ENCODE results near the gene CLDN24. TPM values are rescaled to one million over a fixed set of nuclear protein-coding genes. Genes with fewer than 3 reads are reported as not detected.
A peak's percentile ranks its signal among the peaks of the same experiment; 100 is the strongest.

CLDN24 gene
- total and polyA plus RNA-seq, 4 donors: not detected

- Histone ChIP-seq H3K4me1 (ENCODE audit: control insufficient read depth in 1 of 2, insufficient read depth in 2 of 2, low read length in 2 of 2) (no peaks in the 10 kb centered on the region), H3K36me3 (ENCODE audit: control insufficient read depth in 1 of 2, insufficient read depth in 2 of 2, low read length in 1 of 2) (no peaks in the 10 kb centered on the region), H3K9me3 (ENCODE audit: control insufficient read depth, low read length) (no peaks in the 10 kb centered on the region), H3K27ac (ENCODE audit: low read depth in 1 of 2, low read length in 2 of 2) (no peak overlapping the region), H3K27me3 (ENCODE audit: control insufficient read depth in 1 of 2, insufficient read depth in 2 of 2, low read length in 1 of 2) (no peaks in the 10 kb centered on the region), H3K4me3 (ENCODE audit: low read length in 2 of 2) (no peak overlapping the region)
- WGBS, 2 donors: 13 to 20% methylated on average over 40 of the region's 40 CpGs
- DNase-seq: no peak
- intact Hi-C loops (cut with DNase I): no loop called here
- ATAC-seq (ENCODE audit: low FRiP score): peak; percentile 40
Measured at GRCh38 chr4:183342541-183343533, 20.6 kb upstream of the CLDN24 start.

DNA sequence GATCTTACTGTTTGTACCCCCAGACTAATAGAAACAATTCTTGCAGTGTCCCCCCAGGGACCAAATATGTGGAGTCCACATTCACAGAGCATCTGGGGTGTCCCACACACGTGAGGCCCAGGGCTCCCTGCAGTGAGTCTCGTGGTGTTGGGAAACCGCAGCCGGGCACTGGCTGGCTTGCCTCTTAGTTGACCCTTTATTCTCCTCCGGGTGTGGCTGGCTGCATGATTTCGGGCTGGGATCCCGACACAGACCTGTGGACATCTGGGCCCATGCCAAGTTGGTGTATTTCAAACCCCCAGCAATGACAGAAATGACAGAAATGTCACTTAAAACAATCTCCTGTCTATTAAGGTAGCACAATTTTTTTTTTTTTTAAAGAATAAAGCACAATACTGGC is 15.6 kb upstream of the CLDN24 start:
- intact Hi-C loops (cut with DNase I): no loop called here
- no peaks in the 10 kb centered on the region for H3K4me1 ChIP-seq (ENCODE audit: control insufficient read depth in 1 of 2, insufficient read depth in 2 of 2, low read length in 2 of 2)
- H3K36me3 ChIP-seq (ENCODE audit: control insufficient read depth in 1 of 2, insufficient read depth in 2 of 2, low read length in 1 of 2): no peaks in the 10 kb centered on the region
- no peak overlapping the region for H3K4me3 ChIP-seq (ENCODE audit: low read length in 2 of 2)
- no peaks in the 10 kb centered on the region for H3K9me3 ChIP-seq (ENCODE audit: control insufficient read depth, low read length)
- ATAC-seq (ENCODE audit: low FRiP score): no peak
- DNase-seq: no peak
- H3K27me3 ChIP-seq (ENCODE audit: control insufficient read depth in 1 of 2, insufficient read depth in 2 of 2, low read length in 1 of 2): no peaks in the 10 kb centered on the region
- no peak overlapping the region for H3K27ac ChIP-seq (ENCODE audit: low read depth in 1 of 2, low read length in 2 of 2)
- WGBS, 2 donors: 83 to 85% methylated on average over 7 of the region's 7 CpGs

DNA sequence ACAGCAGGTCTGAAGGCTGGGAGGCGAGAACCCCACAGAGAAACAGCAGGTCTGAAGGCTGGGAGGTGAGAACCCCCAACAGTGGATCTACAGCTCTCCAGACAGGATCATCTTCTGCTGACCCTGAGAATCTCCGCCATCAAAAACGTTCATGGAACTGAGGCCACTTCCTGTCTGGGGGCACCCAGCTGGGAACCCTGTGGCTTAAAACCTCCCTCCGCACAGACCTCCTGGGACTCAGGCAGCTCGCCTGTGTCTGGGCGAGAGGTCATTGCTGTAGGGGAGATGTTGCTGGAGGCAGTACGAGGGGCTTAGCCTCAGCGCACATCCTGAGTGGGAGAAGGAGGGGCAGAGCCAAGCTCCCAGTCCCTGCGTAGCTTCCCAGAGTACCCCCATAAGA is 15.1 kb upstream of the CLDN24 start:
- Histone ChIP-seq H3K27ac (ENCODE audit: low read depth in 1 of 2, low read length in 2 of 2) (no peak overlapping the region), H3K4me3 (ENCODE audit: low read length in 2 of 2) (no peak overlapping the region), H3K9me3 (ENCODE audit: control insufficient read depth, low read length) (no peaks in the 10 kb centered on the region), H3K27me3 (ENCODE audit: control insufficient read depth in 1 of 2, insufficient read depth in 2 of 2, low read length in 1 of 2) (no peaks in the 10 kb centered on the region), H3K4me1 (ENCODE audit: control insufficient read depth in 1 of 2, insufficient read depth in 2 of 2, low read length in 2 of 2) (no peaks in the 10 kb centered on the region), H3K36me3 (ENCODE audit: control insufficient read depth in 1 of 2, insufficient read depth in 2 of 2, low read length in 1 of 2) (no peaks in the 10 kb centered on the region)
- intact Hi-C loops (cut with DNase I): no loop called here
- ATAC-seq (ENCODE audit: low FRiP score) (no peak), DNase-seq (no peak)
- WGBS, 2 donors: 86 to 90% methylated on average over 9 of the region's 9 CpGs

DNA sequence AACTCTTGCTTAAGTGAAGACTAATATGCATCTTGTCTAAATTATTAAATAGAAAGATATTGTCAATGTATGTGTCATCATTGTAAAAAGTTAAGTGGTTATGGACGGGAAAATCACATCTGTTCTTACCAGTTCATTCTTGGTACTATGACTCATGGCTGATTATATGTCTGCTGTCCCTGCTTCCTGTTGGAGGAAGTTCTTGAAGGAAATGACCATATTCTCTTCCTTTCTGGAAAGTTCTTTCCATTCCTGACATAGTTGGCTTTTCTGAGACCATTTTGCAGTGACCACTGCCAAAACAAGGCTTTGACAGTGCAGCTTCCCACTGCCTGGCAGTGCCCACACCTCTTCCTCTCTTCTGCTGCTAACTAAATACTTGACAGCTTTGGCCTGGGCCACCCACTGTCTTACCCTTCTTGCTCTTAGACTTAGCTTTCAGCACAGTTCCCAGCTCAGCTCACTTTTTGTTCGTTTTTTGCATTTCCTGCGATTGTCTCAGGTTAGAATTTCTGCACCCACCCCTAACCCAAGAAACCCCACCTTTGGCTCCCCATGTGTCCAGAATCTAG is 13.2 kb upstream of the CLDN24 start:
- Histone ChIP-seq H3K27me3 (ENCODE audit: control insufficient read depth in 1 of 2, insufficient read depth in 2 of 2, low read length in 1 of 2) (no peaks in the 10 kb centered on the region), H3K9me3 (ENCODE audit: control insufficient read depth, low read length) (no peaks in the 10 kb centered on the region), H3K4me3 (ENCODE audit: low read length in 2 of 2) (no peak overlapping the region), H3K27ac (ENCODE audit: low read depth in 1 of 2, low read length in 2 of 2) (no peak overlapping the region), H3K36me3 (ENCODE audit: control insufficient read depth in 1 of 2, insufficient read depth in 2 of 2, low read length in 1 of 2) (no peaks in the 10 kb centered on the region), H3K4me1 (ENCODE audit: control insufficient read depth in 1 of 2, insufficient read depth in 2 of 2, low read length in 2 of 2) (no peaks in the 10 kb centered on the region)
- no peak for DNase-seq
- intact Hi-C loops (cut with DNase I): no loop called here
- no peak for ATAC-seq (ENCODE audit: low FRiP score)
- 59 to 63% methylated on average over 3 of the region's 3 CpGs for WGBS, 2 donors

DNA sequence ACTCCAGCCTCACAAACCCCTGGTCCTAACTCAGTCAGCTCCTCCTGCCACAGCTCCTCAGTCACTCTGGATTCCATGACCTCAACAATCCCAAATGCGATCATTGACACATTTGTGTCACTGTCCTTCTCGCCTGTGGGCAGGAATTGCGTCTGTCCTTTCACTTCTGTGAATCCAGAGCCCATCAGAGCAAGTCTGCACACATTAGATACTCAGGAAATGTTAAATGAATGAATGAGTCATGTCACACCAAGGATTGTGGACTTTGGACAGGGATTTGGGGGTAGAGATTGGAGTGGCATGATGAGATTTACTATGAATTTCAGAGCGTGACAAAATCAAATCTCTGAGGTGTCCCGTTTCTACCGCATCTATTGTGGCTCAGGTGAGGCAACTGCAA is 11.8 kb upstream of the CLDN24 start:
- no peak for ATAC-seq (ENCODE audit: low FRiP score)
- Histone ChIP-seq H3K4me3 (ENCODE audit: low read length in 2 of 2) (no peak overlapping the region), H3K27me3 (ENCODE audit: control insufficient read depth in 1 of 2, insufficient read depth in 2 of 2, low read length in 1 of 2) (no peaks in the 10 kb centered on the region), H3K36me3 (ENCODE audit: control insufficient read depth in 1 of 2, insufficient read depth in 2 of 2, low read length in 1 of 2) (no peaks in the 10 kb centered on the region), H3K27ac (ENCODE audit: low read depth in 1 of 2, low read length in 2 of 2) (no peak overlapping the region), H3K9me3 (ENCODE audit: control insufficient read depth, low read length) (no peaks in the 10 kb centered on the region), H3K4me1 (ENCODE audit: control insufficient read depth in 1 of 2, insufficient read depth in 2 of 2, low read length in 2 of 2) (no peaks in the 10 kb centered on the region)
- intact Hi-C loops (cut with DNase I): no loop called here
- DNase-seq: no peak
- WGBS, 2 donors: 77 to 81% methylated on average over 6 of the region's 6 CpGs

GRCh38 chr4:183333202-183333601 is 11.0 kb upstream of the CLDN24 start:
- Histone ChIP-seq H3K4me1 (ENCODE audit: control insufficient read depth in 1 of 2, insufficient read depth in 2 of 2, low read length in 2 of 2) (no peaks in the 10 kb centered on the region), H3K27ac (ENCODE audit: low read depth in 1 of 2, low read length in 2 of 2) (no peak overlapping the region), H3K27me3 (ENCODE audit: control insufficient read depth in 1 of 2, insufficient read depth in 2 of 2, low read length in 1 of 2) (no peaks in the 10 kb centered on the region), H3K9me3 (ENCODE audit: control insufficient read depth, low read length) (peaks cover 2% of the 10 kb centered on the region), H3K4me3 (ENCODE audit: low read length in 2 of 2) (no peak overlapping the region), H3K36me3 (ENCODE audit: control insufficient read depth in 1 of 2, insufficient read depth in 2 of 2, low read length in 1 of 2) (no peaks in the 10 kb centered on the region)
- ATAC-seq (ENCODE audit: low FRiP score): no peak
- no peak for DNase-seq
- intact Hi-C loops (cut with DNase I): no loop called here
- 93% methylated on average over 9 of the region's 9 CpGs for WGBS, 2 donors

DNA sequence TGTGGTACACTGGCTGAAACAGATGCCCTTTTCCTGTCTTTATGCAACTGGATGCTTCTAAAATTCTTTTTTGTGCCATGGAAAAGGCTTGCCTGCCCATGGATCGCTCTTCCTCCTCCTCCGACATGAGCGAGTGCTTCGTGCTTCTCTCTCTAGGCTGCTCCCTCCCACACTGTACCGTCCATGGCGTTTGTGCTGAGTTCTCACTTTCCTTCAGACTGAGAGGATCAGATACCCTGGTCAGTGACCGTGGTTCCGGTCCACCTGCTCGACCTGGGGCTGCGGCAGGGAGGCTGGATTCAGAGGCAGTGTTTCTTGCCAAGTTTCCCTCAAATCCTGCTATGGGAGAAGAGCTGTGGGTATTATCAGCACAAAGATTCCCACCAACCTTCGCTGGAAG is 10.2 kb upstream of the CLDN24 start:
- WGBS, 2 donors: 81 to 87% methylated on average over 11 of the region's 11 CpGs
- H3K4me1 ChIP-seq (ENCODE audit: control insufficient read depth in 1 of 2, insufficient read depth in 2 of 2, low read length in 2 of 2): no peaks in the 10 kb centered on the region
- DNase-seq (no peak), ATAC-seq (ENCODE audit: low FRiP score) (no peak)
- intact Hi-C loops (cut with DNase I): no loop called here
- H3K9me3 ChIP-seq (ENCODE audit: control insufficient read depth, low read length): peaks cover 2% of the 10 kb centered on the region
- H3K27me3 ChIP-seq (ENCODE audit: control insufficient read depth in 1 of 2, insufficient read depth in 2 of 2, low read length in 1 of 2): no peaks in the 10 kb centered on the region
- no peaks in the 10 kb centered on the region for H3K36me3 ChIP-seq (ENCODE audit: control insufficient read depth in 1 of 2, insufficient read depth in 2 of 2, low read length in 1 of 2)
- no peak overlapping the region for H3K27ac ChIP-seq (ENCODE audit: low read depth in 1 of 2, low read length in 2 of 2)
- H3K4me3 ChIP-seq (ENCODE audit: low read length in 2 of 2): no peak overlapping the region

GRCh38 chr4:183330841-183331240 is 8.6 kb upstream of the CLDN24 start:
- Histone ChIP-seq H3K27ac (ENCODE audit: low read depth in 1 of 2, low read length in 2 of 2) (no peak overlapping the region), H3K4me3 (ENCODE audit: low read length in 2 of 2) (no peak overlapping the region), H3K36me3 (ENCODE audit: control insufficient read depth in 1 of 2, insufficient read depth in 2 of 2, low read length in 1 of 2) (no peaks in the 10 kb centered on the region), H3K9me3 (ENCODE audit: control insufficient read depth, low read length) (peaks cover 2% of the 10 kb centered on the region), H3K27me3 (ENCODE audit: control insufficient read depth in 1 of 2, insufficient read depth in 2 of 2, low read length in 1 of 2) (no peaks in the 10 kb centered on the region), H3K4me1 (ENCODE audit: control insufficient read depth in 1 of 2, insufficient read depth in 2 of 2, low read length in 2 of 2) (no peaks in the 10 kb centered on the region)
- ATAC-seq (ENCODE audit: low FRiP score): no peak
- no peak for DNase-seq
- 92 to 96% methylated on average over 2 of the region's 2 CpGs for WGBS, 2 donors
- intact Hi-C loops (cut with DNase I): no loop called here
